ENCODE data around the gene TTC39C. TPM values are rescaled to one million over a fixed set of nuclear protein-coding genes. Genes with fewer than 3 reads are reported as not detected.

Gene TTC39C
- total RNA-seq, result 28.8 and 29.2 TPM in 2 replicates

DNA sequence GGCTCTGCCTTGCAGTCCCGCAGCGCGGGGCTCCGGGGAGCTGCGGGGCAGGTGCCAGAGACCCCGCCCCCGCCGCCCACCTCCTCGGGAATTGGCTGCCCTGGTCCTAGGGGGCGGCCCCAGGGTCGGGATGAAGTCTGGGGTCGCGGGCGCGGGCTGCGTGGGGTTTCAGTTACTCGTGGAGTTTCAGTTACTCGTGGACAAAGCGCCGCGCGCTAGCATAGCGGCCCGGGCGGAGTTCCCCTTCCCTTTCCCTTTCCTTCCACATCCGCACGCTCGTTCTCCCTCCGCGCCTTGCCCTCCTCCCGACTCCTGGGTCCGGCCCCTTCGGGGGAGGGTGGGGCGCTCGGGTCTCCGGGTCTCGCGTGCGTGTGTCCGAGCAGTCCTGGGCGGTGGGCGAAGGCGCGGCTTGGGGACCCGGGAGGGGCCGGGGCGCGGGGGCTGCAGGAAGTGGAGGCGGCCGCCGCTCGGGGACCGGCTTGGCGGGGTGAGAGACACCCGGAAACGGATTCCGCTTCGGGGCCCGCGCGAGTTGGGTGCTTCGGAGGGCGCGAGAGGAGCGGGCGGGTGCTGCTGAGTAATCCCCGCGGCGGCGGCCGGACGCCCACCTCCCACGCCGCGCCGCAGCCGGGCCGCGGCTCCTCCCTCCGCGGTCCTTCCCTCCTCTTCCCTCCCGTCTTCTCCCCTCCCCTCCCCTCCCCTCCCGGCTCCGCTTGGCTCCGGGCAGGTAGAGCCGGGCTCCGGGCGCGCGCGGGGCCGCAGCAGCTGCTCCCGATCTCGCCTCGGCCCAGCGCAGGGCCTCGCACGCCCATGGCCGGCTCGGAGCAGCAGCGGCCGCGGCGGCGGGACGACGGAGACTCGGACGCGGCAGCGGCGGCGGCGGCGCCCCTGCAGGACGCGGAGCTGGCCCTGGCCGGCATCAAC lies at the start of gene TTC39C:
Gene TTC39C, plus strand, starts transcription at position 693 of the 924 bp plus-strand sequence. Its CDS starts 118 bp downstream, at position 811.
- Mint-ChIP-seq H3K27me3 (no peaks in the 10 kb centered on the region), H3K27ac (peak within 1 kb of the TSS; percentile 93), H3K4me3 (peak within 1 kb of the TSS; percentile 94), H3K9me3 (no peaks in the 10 kb centered on the region), H3K36me3 (ENCODE audit: low read depth) (peaks cover 19% of the 10 kb centered on the region), H3K4me1 (peaks cover 74% of the 10 kb centered on the region)
- intact Hi-C loops (cut with micrococcal nuclease), result loop anchor here (1.0 to 10.0 kb wide), 6 partner anchors 42 to 560 kb away; partner anchors contain the start of gene RIOK3
- peak; percentile 95 for DNase-seq

DNA sequence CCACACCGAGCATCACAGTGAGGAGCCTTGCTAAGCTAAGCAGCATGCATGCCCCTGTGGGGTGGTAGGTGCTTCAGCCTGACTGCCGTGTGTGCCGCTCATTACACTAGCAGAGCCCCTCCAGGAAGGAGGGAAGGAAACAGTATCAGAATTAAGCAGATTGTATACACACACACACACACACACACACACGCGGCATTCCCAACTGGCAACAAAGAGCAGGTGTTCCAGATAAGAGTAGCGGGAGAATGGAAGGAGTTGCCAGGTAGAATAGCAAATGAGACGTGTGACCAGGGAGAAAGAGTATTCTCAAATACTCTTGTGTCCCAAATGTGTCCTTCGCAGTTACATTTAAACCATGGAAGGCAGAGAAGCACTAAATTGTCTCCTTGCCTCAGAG lies 47.6 kb upstream of the TTC39C start:
- DNase-seq, result no peak
- peak overlapping the region; percentile 9 for H3K4me3 Mint-ChIP-seq
- no peaks in the 10 kb centered on the region for H3K36me3 Mint-ChIP-seq (ENCODE audit: low read depth)
- intact Hi-C loops (cut with micrococcal nuclease), result no loop called here
- H3K27ac Mint-ChIP-seq, result peak overlapping the region; percentile 0
- no peaks in the 10 kb centered on the region for H3K9me3 Mint-ChIP-seq
- H3K4me1 Mint-ChIP-seq, result peaks cover 41% of the 10 kb centered on the region
- peaks cover 12% of the 10 kb centered on the region for H3K27me3 Mint-ChIP-seq

- H3K4me1 Mint-ChIP-seq, result peaks cover 44% of the 10 kb centered on the region
- peaks cover 12% of the 10 kb centered on the region for H3K27me3 Mint-ChIP-seq
- H3K27ac Mint-ChIP-seq, result peak overlapping the region; percentile 34
- no peaks in the 10 kb centered on the region for H3K36me3 Mint-ChIP-seq (ENCODE audit: low read depth)
- no peaks in the 10 kb centered on the region for H3K9me3 Mint-ChIP-seq
- intact Hi-C loops (cut with micrococcal nuclease), result no loop called here
- DNase-seq, result peak; percentile 67
- no peak overlapping the region for H3K4me3 Mint-ChIP-seq
Measured at GRCh38 chr18:23967321-23968089, 47.0 kb upstream of the TTC39C start.

DNA sequence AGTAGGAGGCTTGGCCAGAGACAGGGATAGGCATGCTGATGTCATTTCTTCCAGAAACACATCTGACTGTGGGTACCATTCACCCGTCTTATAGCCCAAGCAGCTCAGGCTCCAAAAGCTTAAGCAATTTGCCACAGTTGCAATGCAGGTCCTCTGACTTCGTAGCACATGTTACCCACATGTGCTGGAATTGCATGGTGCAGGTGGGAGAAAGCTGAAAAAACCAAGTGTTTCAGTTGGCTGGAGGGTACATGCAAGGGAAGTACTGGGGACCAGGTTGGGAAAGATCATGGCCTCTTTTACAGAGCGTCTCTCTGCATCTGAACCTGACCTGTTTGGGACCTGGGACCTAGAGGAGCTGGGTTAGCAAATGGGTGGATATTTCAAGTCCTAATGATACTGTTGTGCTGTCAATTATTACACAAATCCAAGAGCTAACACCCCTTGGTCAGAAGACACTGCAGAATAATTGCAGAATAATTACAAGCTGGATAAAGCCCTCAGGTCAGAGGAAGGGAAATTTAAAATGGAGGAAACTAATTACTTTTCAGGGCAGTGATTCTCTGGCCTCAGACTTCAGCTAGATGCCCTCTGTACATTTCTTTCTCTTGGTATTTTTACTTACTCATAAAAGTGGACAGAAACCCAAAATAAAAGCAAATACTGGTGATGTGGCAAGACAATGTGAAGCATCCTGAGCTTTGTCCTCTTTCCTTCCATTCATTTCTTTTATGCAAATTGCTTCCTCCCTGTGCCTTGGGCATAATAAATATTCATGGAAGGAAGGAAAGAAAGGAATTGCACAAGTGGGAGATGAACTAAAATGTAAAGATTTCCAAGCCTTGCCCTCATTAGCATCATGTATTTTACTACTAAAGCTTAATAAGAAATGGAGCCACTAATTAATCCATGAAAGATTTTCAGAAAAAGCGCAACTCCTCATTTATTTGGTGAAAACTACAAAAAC lies 45.6 kb upstream of the TTC39C start:
- Mint-ChIP-seq H3K36me3 (ENCODE audit: low read depth) (no peaks in the 10 kb centered on the region), H3K9me3 (no peaks in the 10 kb centered on the region), H3K27ac (no peak overlapping the region), H3K4me1 (peaks cover 46% of the 10 kb centered on the region), H3K4me3 (no peak overlapping the region), H3K27me3 (peaks cover 10% of the 10 kb centered on the region)
- DNase-seq, result no peak
- intact Hi-C loops (cut with micrococcal nuclease), result no loop called here

GRCh38 chr18:23969664-23970063 lies 44.9 kb upstream of the TTC39C start:
- Mint-ChIP-seq H3K36me3 (ENCODE audit: low read depth) (no peaks in the 10 kb centered on the region), H3K27ac (no peak overlapping the region), H3K4me3 (no peak overlapping the region), H3K27me3 (peaks cover 11% of the 10 kb centered on the region), H3K9me3 (no peaks in the 10 kb centered on the region), H3K4me1 (peaks cover 41% of the 10 kb centered on the region)
- no peak for DNase-seq
- intact Hi-C loops (cut with micrococcal nuclease), result loop anchor here (2.0 to 5.0 kb wide), 2 partner anchors 27 to 108 kb away; no protein-coding TSS in a partner anchor

DNA sequence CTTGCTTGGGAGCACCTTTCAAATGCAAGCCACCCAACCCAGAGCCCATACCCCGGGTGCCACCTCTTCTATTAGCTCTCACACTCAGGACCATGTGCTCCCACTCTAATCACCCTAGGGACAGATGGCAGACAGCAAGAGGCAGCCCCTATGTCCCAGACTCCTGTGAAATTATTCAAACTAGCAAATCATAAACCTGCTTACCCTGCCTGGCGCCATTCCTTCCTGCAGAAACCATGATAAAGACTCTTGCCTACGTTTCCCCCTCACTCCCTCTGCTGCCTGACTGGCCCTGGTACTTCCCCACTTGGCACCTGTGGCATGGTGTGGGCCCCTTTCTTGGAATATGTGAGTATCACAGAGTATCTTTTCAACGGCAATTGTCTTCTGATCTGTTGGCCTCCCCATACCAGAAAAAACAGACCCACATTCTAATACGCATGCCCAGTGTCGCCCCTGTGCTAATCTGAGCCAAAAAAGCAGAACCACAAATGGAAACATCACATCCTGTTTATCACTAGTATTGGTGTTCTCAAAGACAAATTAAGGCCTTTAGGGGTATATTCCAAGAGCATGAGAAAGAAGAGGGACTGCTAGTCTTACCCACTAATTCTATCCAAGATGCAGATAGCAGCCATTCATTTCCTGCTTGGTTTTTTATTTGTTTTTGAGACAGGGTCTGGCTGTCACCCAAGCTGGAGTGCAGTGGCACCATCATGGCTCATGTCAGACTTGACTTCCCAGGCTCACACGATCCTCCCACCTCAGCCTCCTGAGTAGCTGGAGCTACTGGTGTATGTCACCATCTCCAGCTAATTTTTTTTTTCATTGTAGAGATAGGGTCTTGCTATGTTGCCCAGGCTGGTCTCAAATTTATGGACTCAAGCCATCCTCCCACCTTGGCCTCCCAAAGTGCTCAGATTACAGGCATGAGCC lies 44.1 kb upstream of the TTC39C start:
- Mint-ChIP-seq H3K4me1 (peaks cover 37% of the 10 kb centered on the region), H3K36me3 (ENCODE audit: low read depth) (peaks cover 3% of the 10 kb centered on the region), H3K4me3 (no peak overlapping the region), H3K9me3 (peaks cover 4% of the 10 kb centered on the region), H3K27ac (peak overlapping the region; percentile 52), H3K27me3 (peaks cover 13% of the 10 kb centered on the region)
- intact Hi-C loops (cut with micrococcal nuclease), result loop anchor here (2.0 to 5.0 kb wide), 2 partner anchors 28 to 107 kb away; no protein-coding TSS in a partner anchor
- DNase-seq, result peak; percentile 77

- H3K4me1 Mint-ChIP-seq, result peaks cover 33% of the 10 kb centered on the region
- H3K36me3 Mint-ChIP-seq (ENCODE audit: low read depth), result peaks cover 3% of the 10 kb centered on the region
- no peak overlapping the region for H3K4me3 Mint-ChIP-seq
- H3K27ac Mint-ChIP-seq, result no peak overlapping the region
- H3K27me3 Mint-ChIP-seq, result peaks cover 13% of the 10 kb centered on the region
- DNase-seq, result no peak
- peaks cover 4% of the 10 kb centered on the region for H3K9me3 Mint-ChIP-seq
- intact Hi-C loops (cut with micrococcal nuclease), result loop anchor here (2.0 to 5.0 kb wide), 2 partner anchors 28 to 106 kb away; no protein-coding TSS in a partner anchor
Measured at GRCh38 chr18:23971097-23971440, 43.5 kb upstream of the TTC39C start.

DNA sequence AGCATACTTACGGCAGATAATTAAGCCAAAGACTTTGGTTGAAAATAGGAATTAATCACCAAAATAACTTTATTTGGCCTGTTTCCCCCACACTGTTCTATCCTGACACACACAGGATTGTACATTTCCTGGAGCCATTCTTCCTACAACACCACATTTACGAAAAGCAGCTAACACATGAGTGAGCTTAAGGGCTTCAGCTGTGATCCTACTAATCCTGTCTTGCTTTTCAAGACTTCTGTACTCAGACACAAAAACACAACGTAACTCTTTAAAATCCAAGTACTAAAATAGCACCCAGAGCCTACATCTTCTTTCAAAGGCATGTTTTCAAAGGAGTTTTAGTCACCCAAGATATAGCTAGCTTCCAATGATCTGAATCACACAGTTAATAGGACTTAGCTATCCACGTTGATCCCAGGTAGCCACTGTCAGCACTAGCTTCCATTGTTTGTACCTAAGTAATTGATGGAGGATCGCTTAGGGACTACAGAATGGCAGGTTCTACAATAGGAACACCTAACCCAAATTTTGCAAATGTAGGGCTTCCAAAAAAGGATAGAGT lies 42.8 kb upstream of the TTC39C start:
- no peak overlapping the region for H3K4me3 Mint-ChIP-seq
- no peak for DNase-seq
- peaks cover 32% of the 10 kb centered on the region for H3K4me1 Mint-ChIP-seq
- peaks cover 9% of the 10 kb centered on the region for H3K9me3 Mint-ChIP-seq
- intact Hi-C loops (cut with micrococcal nuclease), result loop anchor here (2.0 to 5.0 kb wide), 3 partner anchors 29 to 106 kb away; partner anchors contain the start of gene TTC39C
- no peak overlapping the region for H3K27ac Mint-ChIP-seq
- H3K36me3 Mint-ChIP-seq (ENCODE audit: low read depth), result peaks cover 3% of the 10 kb centered on the region
- peaks cover 20% of the 10 kb centered on the region for H3K27me3 Mint-ChIP-seq

- Mint-ChIP-seq H3K9me3 (peaks cover 14% of the 10 kb centered on the region), H3K27ac (no peak overlapping the region), H3K36me3 (ENCODE audit: low read depth) (peaks cover 6% of the 10 kb centered on the region), H3K27me3 (peaks cover 24% of the 10 kb centered on the region), H3K4me3 (no peak overlapping the region), H3K4me1 (peaks cover 25% of the 10 kb centered on the region)
- DNase-seq, result peak; percentile 64
- intact Hi-C loops (cut with micrococcal nuclease), result loop anchor here (2.0 to 5.0 kb wide), 2 partner anchors 42 to 105 kb away; partner anchors contain the start of gene TTC39C
Measured at GRCh38 chr18:23972453-23972852, 42.1 kb upstream of the TTC39C start.

- Mint-ChIP-seq H3K27ac (no peak overlapping the region), H3K27me3 (peaks cover 27% of the 10 kb centered on the region), H3K9me3 (peaks cover 14% of the 10 kb centered on the region), H3K4me1 (peaks cover 13% of the 10 kb centered on the region), H3K4me3 (no peak overlapping the region), H3K36me3 (ENCODE audit: low read depth) (peaks cover 6% of the 10 kb centered on the region)
- intact Hi-C loops (cut with micrococcal nuclease), result no loop called here
- no peak for DNase-seq
Measured at GRCh38 chr18:23977103-23977502, 37.5 kb upstream of the TTC39C start.

GRCh38 chr18:23977719-23978483 lies 36.7 kb upstream of the TTC39C start:
- Mint-ChIP-seq H3K9me3 (peaks cover 14% of the 10 kb centered on the region), H3K36me3 (ENCODE audit: low read depth) (peaks cover 6% of the 10 kb centered on the region), H3K4me3 (no peak overlapping the region), H3K27me3 (peaks cover 31% of the 10 kb centered on the region), H3K4me1 (peaks cover 10% of the 10 kb centered on the region), H3K27ac (no peak overlapping the region)
- DNase-seq, result peak; percentile 66
- intact Hi-C loops (cut with micrococcal nuclease), result no loop called here
